ENCODE data around the gene AP3D1. TPM values are rescaled to one million over a fixed set of nuclear protein-coding genes. Genes with fewer than 3 reads are reported as not detected.

The AP3D1 gene
- polyA plus RNA-seq, 3 donors: 68.0 to 70.9 (median 69.8) TPM

DNA sequence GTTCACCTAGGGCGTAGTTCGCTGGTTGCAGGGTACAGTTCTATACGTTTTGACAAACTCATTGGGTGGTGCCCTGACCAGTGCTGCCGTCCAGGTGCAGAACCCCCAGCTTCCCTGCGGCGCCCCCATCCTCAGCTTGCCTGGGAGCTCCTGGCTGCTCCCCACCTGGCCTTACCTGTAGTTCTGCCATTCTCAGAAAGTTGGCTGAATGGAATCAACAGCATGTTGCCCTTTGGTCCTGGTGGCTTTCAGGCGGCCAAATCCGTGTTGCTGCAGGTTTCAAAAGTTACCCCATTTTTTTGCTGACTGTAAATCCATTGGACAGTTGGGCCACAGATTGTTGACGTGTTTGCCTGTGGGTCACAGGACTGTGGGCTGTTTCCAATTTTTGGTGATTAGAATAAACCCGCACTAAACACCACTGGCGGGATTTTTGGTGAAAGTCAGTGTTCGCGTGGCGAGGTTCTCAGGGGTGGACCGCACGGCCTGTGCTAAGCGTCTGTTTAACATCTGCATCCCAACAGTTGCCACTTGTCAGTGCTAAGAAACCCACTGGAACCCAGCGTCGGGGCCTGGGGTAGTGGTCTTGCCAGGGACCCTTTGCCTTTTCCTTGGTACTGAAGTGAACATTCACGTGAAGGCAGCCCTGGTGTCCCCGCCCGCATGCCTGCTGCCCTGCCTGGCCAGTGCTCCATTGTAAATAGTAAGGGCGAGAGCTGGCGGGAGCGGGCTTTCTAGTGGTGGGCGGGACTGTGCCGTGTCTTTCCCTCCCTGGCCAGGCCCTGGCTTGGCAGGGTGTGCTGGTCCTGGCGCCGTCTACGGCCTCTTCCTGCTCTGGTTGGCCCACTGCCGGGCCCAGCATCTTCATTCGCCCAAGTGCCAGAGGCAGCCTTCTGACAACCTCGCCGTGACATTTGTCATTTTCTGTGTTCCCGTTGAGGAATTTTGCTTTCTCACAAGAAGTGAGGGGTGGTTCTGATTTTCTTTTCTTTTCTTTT, 15.7 kb upstream of the AP3D1 start:
- WGBS, 3 donors: 49 to 57% (median 53%) methylated on average over 32 to 35 of the region's 35 CpGs
- H3K27ac ChIP-seq (ENCODE audit: low read depth, low read length): peak overlapping the region; percentile 45

DNA sequence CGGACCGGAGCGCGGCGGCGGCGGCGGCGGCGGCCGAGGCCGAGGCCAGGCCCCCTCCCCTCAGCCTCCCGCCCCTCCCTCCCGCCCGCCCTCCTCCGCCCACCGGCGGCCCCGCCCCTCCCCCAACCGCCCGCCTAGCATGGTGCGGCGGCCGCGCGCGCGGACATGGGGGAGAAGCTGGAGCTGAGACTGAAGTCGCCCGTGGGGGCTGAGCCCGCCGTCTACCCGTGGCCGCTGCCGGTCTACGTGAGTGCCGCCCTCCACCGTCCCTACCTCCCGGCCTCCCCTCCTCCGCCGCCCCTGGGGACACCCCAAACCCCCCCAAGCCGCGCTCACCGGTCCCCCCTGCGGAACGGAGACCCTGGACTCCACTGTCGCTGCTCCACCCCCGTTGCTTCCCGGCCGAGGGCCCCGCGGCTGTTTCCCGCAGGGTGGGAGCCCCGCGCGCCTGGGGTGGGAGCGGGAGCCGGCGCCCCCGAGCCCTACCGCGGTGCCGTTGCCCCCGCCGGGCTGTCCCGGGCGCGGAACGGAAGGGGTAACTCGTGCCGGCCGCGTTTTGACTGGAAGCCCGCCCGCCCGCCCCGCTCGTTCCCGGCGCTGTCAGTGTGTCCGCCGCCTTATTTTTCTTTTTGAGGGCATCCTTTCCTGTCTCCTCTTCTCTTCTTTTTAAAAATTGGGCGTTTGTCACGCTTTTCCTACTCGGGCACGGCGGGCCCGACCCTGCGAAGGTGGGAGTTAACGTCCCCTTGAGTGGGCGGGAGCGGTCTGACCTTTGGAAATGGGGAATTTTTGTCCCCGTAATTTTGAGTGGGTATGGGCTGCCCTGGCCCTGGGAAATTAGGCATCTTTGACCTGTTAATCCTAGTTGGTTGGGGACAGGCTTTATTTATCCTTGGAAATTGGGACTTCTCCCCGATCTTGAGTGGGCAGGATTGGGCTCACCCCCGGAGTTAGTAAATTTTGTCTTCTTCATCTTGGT, 12.9 kb upstream of the AP3D1 start:
- WGBS, 3 donors: 0% methylated on average over 65 to 81 of the region's 95 CpGs
- H3K27ac ChIP-seq (ENCODE audit: low read depth, low read length): peak overlapping the region; percentile 97

DNA sequence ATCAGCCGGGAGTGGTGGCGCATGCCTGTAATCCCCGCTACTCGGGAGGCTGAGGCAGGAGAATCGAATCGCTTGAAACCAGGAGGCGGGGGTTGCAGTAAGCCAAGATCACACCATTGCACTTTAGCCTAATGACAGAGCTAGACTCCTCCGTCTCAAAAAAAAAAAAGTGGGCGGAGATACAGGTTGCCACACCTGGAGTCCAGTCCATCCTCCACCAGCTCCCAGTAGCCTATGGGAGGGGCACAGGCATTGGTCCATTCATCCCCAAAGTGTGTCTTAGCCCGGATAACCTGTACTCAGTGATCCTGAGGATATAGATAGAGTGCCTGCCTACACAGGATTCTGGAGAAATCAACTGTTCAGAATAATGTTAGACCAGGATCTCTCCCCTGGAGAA, 9.0 kb upstream of the AP3D1 start:
- H3K27ac ChIP-seq (ENCODE audit: low read depth, low read length): no peak overlapping the region
- WGBS, 3 donors: 91 to 96% (median 93%) methylated on average over 10 of the region's 10 CpGs

DNA sequence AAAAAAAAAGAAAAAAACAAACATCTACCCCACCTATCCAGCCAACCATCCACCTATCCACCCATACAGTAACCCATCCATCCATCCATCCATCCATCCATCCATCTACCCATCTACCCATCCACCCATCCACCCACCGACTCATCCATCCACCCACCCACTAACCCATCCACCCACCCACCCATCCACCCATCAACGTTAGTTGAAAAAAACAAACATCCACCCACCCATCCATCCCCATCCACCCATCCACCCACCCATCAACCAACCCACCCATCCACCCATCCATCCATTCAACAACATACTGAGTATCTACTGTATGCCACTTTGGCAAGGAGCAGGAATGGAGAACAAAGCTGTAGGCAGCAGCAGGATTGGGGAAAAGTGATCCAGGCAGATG, 6.1 kb upstream of the AP3D1 start:
- no peak overlapping the region for H3K27ac ChIP-seq (ENCODE audit: low read depth, low read length)
- 76 to 87% (median 86%) methylated on average over 2 of the region's 2 CpGs for WGBS, 3 donors

DNA sequence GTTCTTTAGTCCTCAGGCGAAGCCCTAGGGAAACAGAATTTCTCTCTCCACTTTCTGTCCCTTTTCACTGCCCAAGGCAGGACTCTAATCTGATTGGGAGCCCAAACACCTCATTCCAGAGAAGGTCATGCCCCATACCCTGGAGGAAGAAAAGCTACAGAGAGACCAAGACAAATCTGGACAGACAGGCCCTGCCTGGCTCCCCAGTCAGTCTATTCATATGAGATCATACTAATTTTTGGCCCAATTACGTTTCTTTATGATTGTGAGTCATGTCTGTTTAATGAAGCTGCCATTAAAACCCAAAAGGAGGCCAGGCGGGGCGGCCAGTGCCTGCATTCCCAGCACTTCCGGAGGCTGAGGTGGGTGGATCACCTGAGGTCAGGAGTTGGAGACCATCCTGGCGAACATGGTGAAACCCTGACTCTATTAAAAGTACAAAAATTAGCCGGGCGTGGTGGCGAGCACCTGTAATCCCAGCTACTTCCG, 3.3 kb upstream of the AP3D1 start:
- WGBS, 3 donors: 88 to 91% (median 89%) methylated on average over 10 of the region's 10 CpGs

DNA sequence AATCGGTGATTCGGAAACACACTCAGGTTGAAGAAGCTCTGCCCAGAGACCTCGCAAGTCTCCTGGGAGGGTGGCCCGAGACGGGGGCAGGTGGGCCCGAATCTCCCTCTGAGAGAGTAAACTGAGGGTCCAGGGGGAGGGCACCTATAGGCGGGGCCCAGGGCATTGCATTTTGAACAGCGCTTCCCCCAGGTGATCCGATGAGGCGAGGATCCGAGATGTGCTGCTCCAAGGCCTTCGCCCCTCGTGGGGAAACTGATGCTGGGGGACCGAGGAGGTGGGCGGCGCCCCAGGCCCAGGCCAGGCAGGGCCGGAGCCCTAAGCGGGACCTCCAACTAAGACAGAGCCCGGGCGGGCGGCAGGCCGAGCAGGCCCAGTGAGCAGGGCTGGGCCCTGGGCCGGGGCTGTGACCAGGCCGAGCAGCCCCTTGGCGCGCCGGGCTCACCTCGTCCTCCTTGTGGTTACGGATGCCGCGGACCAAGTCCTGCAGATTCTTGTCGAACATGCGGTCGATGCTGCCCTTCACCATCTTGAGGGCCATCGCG, 500 bp downstream of the AP3D1 start:
- H3K27ac ChIP-seq (ENCODE audit: low read depth, low read length): peak overlapping the region; percentile 20
- WGBS, 3 donors: 0 to 1% (median 0%) methylated on average over 27 to 36 of the region's 36 CpGs

More for the DNA sequence above, 3.3 kb upstream of the AP3D1 start:
- H3K27ac ChIP-seq (ENCODE audit: low read depth, low read length): no peak overlapping the region

DNA sequence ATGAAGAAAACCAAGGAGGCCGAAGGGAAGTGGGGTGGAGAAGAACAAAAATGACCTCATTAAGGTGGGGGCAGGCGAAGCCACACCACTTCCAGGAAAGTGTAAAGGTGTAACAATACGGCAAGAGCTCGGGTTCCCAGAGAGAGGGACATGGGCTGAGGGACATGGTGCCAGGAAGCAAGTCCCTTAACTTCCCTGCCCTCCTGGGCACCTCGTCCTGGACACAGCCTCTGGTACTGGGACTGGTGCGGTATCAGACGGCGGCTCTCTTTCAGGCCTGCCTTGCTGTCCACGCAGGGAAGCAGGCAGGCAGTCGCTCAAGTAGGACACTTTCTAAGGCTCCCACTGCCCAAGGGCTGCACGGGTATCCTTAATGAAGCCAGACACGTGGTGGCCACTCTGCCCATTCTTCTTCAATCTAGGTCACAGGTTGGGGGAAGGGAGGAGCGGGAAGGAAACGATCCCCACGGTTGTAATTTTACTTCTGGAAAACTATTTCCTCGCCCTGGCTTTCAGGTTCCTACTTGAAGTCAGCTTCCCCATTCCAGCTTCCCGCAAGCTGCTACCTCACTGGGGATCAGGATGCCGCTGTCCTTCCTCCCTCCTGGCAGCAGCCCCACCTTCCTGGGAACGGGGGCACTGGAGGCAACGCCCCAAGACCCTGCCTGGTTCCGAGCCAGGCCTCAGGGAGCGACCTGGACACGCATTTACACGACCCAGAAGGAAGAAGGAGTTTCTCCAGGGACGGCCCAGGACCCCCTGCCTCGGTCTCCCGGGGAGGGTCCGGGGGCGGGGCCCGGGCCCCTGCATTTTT, 1.2 kb downstream of the AP3D1 start:
- WGBS, 3 donors: 7 to 19% (median 14%) methylated on average over 30 of the region's 30 CpGs
- H3K27ac ChIP-seq (ENCODE audit: low read depth, low read length): peak overlapping the region; percentile 20

DNA sequence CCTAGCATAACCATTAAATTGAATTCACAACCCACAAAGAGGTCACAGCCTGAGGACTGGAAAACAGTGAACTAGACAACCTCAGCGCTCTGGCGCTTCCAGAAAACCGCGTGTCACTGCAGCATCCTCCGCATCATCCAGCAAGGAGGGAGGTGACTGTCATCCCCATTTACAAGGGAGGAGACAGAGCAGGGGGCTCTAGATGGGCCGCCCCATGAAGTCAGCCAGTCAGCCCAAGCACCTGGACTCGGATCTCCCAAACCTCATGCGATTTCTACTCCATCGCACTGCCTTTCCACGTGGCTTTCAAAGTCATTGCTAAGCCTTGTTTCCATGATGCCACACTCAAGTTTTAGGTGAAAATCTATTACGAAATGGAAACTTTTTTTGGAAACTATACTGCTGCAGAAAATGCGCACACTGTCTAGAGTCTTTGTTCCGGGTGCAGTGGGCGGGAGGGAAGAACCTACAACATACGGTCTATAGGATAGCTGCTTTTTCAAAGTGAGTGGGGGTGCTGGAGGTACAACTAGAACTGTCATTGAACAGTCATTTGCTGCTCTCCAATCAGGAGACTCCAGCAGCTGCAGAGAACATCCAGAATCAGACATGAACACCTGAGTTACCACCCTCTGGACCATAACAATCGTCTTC, 2.8 kb downstream of the AP3D1 start:
- WGBS, 3 donors: 74 to 87% (median 83%) methylated on average over 16 of the region's 16 CpGs
- H3K27ac ChIP-seq (ENCODE audit: low read depth, low read length): no peak overlapping the region

DNA sequence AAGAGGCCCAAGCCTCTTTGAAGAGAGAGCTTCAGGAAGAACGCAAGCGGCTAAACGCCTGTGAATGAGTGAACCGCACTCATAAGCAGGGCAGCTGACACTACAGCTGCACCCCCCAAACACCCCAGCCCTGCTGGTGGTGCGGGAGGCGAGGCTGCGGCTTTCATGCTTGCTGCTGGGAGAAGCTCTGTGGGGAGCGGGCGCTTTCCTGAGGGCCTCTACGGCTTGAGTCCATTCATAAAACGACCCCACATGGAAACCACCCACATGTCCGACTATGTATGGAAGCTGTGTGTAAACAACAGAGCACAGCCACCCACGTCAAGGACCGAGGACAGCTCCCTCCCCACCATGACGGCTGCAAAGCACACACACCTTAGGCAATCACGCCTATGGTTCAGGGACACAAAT, 5.5 kb downstream of the AP3D1 start:
- WGBS, 3 donors: 52 to 80% (median 75%) methylated on average over 16 of the region's 16 CpGs
- no peak overlapping the region for H3K27ac ChIP-seq (ENCODE audit: low read depth, low read length)

DNA sequence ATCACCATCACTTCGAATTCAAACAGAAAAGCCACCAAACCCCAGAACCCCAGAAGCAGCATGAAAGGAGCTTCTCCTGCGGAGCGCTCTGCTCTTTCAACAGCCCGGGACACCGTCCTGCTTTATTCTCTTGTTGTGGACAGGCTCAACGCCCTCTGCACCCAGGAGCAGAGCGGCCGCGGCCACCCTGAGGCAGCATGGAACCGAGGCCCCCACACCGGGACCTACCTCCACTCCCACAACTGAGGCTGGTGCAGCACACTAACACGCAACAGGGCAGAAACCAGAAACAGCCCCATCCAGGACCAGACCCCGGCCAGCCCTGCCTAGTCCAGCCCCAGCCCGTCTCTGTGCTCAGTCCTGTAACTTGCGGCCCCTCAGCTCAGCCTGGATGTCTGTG, 7.2 kb downstream of the AP3D1 start:
- 90 to 95% (median 92%) methylated on average over 15 of the region's 15 CpGs for WGBS, 3 donors

DNA sequence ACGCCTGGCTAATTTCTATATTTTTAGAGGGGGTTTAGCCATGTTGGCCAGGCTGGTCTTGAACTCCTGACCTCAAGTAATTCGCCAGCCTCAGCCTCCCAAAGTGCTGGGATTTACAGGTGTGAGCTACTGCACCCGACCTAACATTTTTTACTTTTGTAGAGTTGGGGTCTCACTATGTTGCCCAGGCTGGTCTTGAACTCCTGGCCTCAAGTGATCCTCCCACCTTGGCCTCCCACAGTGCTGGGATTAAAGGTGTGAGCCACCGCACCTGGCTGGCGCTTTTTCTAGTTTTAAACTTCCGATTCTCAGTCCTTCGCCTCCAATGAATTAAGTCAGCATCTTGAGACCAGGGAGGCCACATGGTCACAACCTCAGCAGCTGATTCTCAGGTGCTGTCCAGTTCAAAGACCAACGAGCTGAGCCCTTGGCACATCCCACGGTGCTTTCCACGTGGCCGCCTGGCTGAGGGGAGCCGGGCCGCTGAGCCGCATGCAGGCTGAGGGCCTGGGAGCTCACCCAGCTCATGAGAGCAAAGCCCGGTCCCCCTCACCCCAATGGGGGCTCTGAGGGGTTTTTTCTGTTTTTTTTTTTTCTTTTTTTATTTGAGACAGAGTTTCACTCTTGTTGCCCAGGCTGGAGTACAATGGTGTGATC, 9.1 kb downstream of the AP3D1 start:
- H3K27ac ChIP-seq (ENCODE audit: low read depth, low read length): no peak overlapping the region
- 90 to 94% (median 94%) methylated on average over 15 of the region's 15 CpGs for WGBS, 3 donors

More for the DNA sequence above, 7.2 kb downstream of the AP3D1 start:
- no peak overlapping the region for H3K27ac ChIP-seq (ENCODE audit: low read depth, low read length)

DNA sequence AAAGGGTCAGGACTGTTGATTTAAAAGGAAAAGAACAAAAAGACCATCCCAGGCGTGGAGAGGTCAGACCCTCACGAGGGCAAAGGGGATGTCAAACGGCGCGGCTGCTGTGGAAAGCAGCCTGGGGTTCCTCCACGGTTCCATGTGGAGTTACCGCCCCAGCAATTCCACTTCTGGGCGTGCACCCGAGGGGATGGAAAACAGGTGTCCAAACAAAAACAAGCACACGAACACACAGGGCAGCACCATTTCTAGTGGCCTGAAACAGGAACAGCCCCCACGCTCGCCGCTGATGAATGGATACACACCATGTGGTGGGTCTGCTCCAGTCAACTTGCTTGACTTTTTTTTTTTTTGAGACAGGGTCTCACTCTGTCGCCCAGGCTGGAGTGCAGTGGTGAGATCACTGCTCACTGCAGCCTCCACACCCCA, 11.2 kb downstream of the AP3D1 start:
- H3K27ac ChIP-seq (ENCODE audit: low read depth, low read length): no peak overlapping the region
- 78 to 88% (median 85%) methylated on average over 14 of the region's 14 CpGs for WGBS, 3 donors

DNA sequence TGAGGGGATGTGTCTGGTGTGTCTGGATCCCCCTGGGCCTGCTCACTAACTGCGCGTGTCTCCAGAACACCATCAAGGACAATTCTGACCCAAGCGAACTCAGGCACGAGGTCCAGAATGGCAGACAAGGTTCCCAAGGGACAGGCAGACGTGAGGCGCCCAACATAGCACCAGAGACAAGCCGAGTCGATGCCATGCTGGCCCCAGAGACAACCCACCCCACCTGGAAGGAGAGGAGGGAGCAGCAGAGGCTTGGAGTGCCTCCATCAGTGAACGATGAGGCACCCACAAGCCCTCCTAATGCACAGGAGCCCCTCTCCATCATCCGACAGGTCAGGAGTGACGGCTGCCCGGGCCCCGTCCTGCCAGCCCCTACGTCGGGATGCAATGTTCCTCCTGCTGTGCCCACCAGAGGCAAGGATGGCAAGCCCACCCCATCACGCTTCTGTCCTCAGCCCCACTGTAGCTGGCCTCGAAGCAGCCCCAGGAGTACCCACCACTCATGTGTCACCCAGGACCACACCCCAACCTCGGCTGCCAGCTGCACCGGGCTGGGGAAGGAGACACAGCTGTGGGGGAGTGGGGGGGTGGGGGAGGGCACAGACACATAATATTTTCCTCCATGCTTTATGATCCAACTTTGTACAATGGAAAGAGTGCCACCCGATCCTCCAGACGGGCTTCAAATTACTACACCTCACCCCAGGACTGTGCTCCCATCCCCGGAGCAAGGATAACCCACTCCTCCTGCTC, 11.8 kb downstream of the AP3D1 start:
- H3K27ac ChIP-seq (ENCODE audit: low read depth, low read length): no peak overlapping the region
- 83 to 84% (median 83%) methylated on average over 21 to 22 of the region's 22 CpGs for WGBS, 3 donors

DNA sequence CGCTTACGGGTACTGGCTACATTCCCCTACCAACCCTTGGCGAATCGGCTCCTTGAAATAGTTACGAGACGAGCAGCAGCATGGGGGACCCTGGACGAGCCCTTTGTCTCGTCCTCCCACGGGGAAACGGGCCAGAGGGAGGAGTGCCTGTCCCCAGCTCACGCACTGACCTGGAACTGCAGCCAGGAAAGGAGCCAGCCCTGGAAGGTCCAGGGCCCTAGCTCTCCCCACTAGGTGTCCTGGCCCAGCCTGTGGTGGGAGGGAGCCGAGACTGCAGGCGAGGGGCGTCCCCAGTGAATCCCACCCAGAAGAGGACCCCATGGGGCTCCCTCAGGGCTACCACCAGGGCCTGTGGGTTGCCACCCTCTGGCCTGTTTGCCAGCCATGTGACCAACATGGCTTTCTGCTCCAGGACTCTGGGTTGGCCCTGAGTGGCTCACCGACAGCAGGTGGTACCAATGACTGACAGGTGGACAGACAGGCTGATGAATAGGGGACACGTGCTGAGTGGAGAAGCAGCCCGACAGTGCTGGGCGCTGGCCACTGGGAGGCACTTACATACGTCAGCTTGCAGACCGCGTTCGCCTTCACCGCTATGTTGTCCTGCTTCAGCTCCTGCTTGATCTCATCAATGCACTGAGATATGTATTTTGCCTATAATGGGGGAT, 13.2 kb downstream of the AP3D1 start:
- WGBS, 3 donors: 87 to 94% (median 92%) methylated on average over 23 of the region's 23 CpGs
- H3K27ac ChIP-seq (ENCODE audit: low read depth, low read length): no peak overlapping the region

DNA sequence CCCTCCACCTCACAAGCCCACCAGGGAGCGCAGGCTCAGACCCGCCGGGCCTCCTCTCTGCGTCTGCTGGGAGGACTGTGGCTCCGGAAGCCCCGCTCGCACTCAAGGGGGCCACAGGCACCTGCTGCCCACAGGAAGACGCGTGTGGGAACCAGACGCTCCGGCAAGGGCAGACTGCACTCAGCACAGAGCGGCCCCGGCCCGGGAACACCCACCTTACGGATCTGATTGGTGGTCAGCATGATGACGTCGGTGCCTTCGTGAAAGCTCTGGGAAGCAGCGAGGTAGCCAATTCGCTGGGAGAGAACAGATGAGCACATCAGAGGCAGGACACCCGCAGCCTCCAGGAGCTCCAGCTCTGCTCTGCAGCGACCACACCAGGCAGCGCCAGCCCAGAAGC, 14.6 kb downstream of the AP3D1 start:
- H3K27ac ChIP-seq (ENCODE audit: low read depth, low read length): no peak overlapping the region
- WGBS, 3 donors: 94 to 95% (median 95%) methylated on average over 23 of the region's 23 CpGs

All from adipose tissue (tissue), 3 donors.